H1 (cell line): Measurements from ENCODE around the gene ERCC3. TPM values are rescaled to one million over a fixed set of nuclear protein-coding genes. Genes with fewer than 3 reads are reported as not detected.

Source experiments
- CBX8 ChIP-seq: fragments of 300-800, 300-1000 bp; sonication (generic); IDR thresholded peaks from 2 replicates; pipeline ENCODE4 v1.7.1; 2016; ENCODE audit warnings: low read depth, low read length, borderline replicate concordance
- POLR2AphosphoS5 ChIP-seq: IDR thresholded peaks from 2 replicates; pipeline ENCODE4 v1.6.1; 2011; ENCODE audit warnings: low read depth, low read length
- RBBP5 ChIP-seq: IDR thresholded peaks from 2 replicates; pipeline ENCODE4 v1.7.1; 2012; ENCODE audit warnings: low read depth, mild to moderate bottlenecking, inconsistent platforms, low read length, moderate library complexity, borderline replicate concordance
- polyA plus RNA-seq, 7 experiments: library from polyadenylated mRNA; depleted of rRNA in 3 of 7; stranded (reverse) in 5 of 7; unstranded in 2 of 7; fragments of >200 nt in 5 of 7; fragments of 200-250 nt in 2 of 7; gene quantifications; 1 replicate in 5 of 7; 2 replicates in 1 of 7; 4 replicates in 1 of 7; pipeline versions ENCODE4 v1.2.1 to v1.2.3, GENCODE V29; 2011 to 2013; ENCODE audit warnings: missing spikeins in 2 of 7, mixed read lengths in 2 of 7
- total RNA-seq: library from RNA; stranded (reverse); fragmentation: NEBNext Ultra II Directional; extraction: Animal tissue kit (Norgen Biotek cat#: 25700); gene quantifications from 2 replicates; pipeline ENCODE4 v1.2.1, GENCODE V29; 2021
- TF ChIP-seq, protein P1 (sequence below): fragments of 300-600 bp; sonication (generic); IDR thresholded peaks from 2 replicates; pipeline ENCODE4 v1.7.1; 2012; ENCODE audit warnings: low read length, moderate library complexity, mild to moderate bottlenecking, inconsistent platforms; ENCODE audit not compliant: insufficient replicate concordance
- TF ChIP-seq, protein P2 (sequence below): IDR thresholded peaks from 2 replicates; pipeline ENCODE4 v1.6.1; 2012; ENCODE audit warnings: inconsistent platforms

The ERCC3 gene
- total and polyA plus RNA-seq, 2 of the 8 experiments (the other 6 are each of a cell fraction or from before 2014, with no cell fraction given), result 41.8 to 48.9 TPM

- TF ChIP-seq, protein P1, sequence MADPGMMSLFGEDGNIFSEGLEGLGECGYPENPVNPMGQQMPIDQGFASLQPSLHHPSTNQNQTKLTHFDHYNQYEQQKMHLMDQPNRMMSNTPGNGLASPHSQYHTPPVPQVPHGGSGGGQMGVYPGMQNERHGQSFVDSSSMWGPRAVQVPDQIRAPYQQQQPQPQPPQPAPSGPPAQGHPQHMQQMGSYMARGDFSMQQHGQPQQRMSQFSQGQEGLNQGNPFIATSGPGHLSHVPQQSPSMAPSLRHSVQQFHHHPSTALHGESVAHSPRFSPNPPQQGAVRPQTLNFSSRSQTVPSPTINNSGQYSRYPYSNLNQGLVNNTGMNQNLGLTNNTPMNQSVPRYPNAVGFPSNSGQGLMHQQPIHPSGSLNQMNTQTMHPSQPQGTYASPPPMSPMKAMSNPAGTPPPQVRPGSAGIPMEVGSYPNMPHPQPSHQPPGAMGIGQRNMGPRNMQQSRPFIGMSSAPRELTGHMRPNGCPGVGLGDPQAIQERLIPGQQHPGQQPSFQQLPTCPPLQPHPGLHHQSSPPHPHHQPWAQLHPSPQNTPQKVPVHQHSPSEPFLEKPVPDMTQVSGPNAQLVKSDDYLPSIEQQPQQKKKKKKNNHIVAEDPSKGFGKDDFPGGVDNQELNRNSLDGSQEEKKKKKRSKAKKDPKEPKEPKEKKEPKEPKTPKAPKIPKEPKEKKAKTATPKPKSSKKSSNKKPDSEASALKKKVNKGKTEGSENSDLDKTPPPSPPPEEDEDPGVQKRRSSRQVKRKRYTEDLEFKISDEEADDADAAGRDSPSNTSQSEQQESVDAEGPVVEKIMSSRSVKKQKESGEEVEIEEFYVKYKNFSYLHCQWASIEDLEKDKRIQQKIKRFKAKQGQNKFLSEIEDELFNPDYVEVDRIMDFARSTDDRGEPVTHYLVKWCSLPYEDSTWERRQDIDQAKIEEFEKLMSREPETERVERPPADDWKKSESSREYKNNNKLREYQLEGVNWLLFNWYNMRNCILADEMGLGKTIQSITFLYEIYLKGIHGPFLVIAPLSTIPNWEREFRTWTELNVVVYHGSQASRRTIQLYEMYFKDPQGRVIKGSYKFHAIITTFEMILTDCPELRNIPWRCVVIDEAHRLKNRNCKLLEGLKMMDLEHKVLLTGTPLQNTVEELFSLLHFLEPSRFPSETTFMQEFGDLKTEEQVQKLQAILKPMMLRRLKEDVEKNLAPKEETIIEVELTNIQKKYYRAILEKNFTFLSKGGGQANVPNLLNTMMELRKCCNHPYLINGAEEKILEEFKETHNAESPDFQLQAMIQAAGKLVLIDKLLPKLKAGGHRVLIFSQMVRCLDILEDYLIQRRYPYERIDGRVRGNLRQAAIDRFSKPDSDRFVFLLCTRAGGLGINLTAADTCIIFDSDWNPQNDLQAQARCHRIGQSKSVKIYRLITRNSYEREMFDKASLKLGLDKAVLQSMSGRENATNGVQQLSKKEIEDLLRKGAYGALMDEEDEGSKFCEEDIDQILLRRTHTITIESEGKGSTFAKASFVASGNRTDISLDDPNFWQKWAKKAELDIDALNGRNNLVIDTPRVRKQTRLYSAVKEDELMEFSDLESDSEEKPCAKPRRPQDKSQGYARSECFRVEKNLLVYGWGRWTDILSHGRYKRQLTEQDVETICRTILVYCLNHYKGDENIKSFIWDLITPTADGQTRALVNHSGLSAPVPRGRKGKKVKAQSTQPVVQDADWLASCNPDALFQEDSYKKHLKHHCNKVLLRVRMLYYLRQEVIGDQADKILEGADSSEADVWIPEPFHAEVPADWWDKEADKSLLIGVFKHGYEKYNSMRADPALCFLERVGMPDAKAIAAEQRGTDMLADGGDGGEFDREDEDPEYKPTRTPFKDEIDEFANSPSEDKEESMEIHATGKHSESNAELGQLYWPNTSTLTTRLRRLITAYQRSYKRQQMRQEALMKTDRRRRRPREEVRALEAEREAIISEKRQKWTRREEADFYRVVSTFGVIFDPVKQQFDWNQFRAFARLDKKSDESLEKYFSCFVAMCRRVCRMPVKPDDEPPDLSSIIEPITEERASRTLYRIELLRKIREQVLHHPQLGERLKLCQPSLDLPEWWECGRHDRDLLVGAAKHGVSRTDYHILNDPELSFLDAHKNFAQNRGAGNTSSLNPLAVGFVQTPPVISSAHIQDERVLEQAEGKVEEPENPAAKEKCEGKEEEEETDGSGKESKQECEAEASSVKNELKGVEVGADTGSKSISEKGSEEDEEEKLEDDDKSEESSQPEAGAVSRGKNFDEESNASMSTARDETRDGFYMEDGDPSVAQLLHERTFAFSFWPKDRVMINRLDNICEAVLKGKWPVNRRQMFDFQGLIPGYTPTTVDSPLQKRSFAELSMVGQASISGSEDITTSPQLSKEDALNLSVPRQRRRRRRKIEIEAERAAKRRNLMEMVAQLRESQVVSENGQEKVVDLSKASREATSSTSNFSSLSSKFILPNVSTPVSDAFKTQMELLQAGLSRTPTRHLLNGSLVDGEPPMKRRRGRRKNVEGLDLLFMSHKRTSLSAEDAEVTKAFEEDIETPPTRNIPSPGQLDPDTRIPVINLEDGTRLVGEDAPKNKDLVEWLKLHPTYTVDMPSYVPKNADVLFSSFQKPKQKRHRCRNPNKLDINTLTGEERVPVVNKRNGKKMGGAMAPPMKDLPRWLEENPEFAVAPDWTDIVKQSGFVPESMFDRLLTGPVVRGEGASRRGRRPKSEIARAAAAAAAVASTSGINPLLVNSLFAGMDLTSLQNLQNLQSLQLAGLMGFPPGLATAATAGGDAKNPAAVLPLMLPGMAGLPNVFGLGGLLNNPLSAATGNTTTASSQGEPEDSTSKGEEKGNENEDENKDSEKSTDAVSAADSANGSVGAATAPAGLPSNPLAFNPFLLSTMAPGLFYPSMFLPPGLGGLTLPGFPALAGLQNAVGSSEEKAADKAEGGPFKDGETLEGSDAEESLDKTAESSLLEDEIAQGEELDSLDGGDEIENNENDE, result no peak
- no peak for TF ChIP-seq CBX8
- TF ChIP-seq RBBP5, result no peak
- peak; percentile 81 for TF ChIP-seq POLR2AphosphoS5
- TF ChIP-seq, protein P2, sequence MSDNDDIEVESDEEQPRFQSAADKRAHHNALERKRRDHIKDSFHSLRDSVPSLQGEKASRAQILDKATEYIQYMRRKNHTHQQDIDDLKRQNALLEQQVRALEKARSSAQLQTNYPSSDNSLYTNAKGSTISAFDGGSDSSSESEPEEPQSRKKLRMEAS, result peak; percentile 93
Observed at GRCh38 chr2:127220768-127221527, 73.0 kb downstream of the ERCC3 start (continued).
